ENCODE results near the gene AKR1C3. TPM values are rescaled to one million over a fixed set of nuclear protein-coding genes. Genes with fewer than 3 reads are reported as not detected.
A peak's percentile ranks its signal among the peaks of the same experiment; 100 is the strongest.
"Not testable (repeated sequence)": the region's sequence is repeated elsewhere in the genome, so short reads cannot be mapped to it uniquely, and the experiment has no call there.

The AKR1C3 gene
- 10 to 100 TPM; 55.6 to 83.5 (median 59.9) TPM for polyA plus RNA-seq (ENCODE audit: insufficient read length in 4 of 4)

GRCh38 chr10:5094265-5095205 lies at the start of gene AKR1C3:
Gene AKR1C3, plus strand, starts transcription at chr10:5094414. Its CDS starts 31 bp downstream, at chr10:5094445.
- DNase-seq (ENCODE audit: low read depth in 4 of 4, low spot score in 2 of 4), result peak in 1 of 4 donors; percentile 28

GRCh38 chr10:5045095-5045494 lies 49.1 kb upstream of the AKR1C3 start:
- no peak for DNase-seq (ENCODE audit: low read depth in 4 of 4, low spot score in 2 of 4)

- no peak for DNase-seq (ENCODE audit: low read depth in 4 of 4, low spot score in 2 of 4)
Measured at GRCh38 chr10:5046410-5046809, 47.8 kb upstream of the AKR1C3 start.

- DNase-seq (ENCODE audit: low read depth in 4 of 4, low spot score in 2 of 4), result not testable (repeated sequence)
Measured at GRCh38 chr10:5047055-5047454, 47.2 kb upstream of the AKR1C3 start.

GRCh38 chr10:5047912-5048628 lies 46.1 kb upstream of the AKR1C3 start:
- DNase-seq (ENCODE audit: low read depth in 4 of 4, low spot score in 2 of 4), result no peak

GRCh38 chr10:5052951-5053500 lies 41.2 kb upstream of the AKR1C3 start:
- DNase-seq (ENCODE audit: low read depth in 4 of 4, low spot score in 2 of 4), result not testable (repeated sequence)

- not testable (repeated sequence) for DNase-seq (ENCODE audit: low read depth in 4 of 4, low spot score in 2 of 4)
Measured at GRCh38 chr10:5054831-5055230, 39.4 kb upstream of the AKR1C3 start.

- not testable (repeated sequence) for DNase-seq (ENCODE audit: low read depth in 4 of 4, low spot score in 2 of 4)
Measured at GRCh38 chr10:5059267-5059666, 34.9 kb upstream of the AKR1C3 start.

- DNase-seq (ENCODE audit: low read depth in 4 of 4, low spot score in 2 of 4), result not testable (repeated sequence)
Measured at GRCh38 chr10:5060791-5061190, 33.4 kb upstream of the AKR1C3 start.

GRCh38 chr10:5064656-5065055 lies 29.6 kb upstream of the AKR1C3 start:
- no peak for DNase-seq (ENCODE audit: low read depth in 4 of 4, low spot score in 2 of 4)

GRCh38 chr10:5068274-5068984 lies 25.8 kb upstream of the AKR1C3 start:
- DNase-seq (ENCODE audit: low read depth in 4 of 4, low spot score in 2 of 4), result no peak

- no peak for DNase-seq (ENCODE audit: low read depth in 4 of 4, low spot score in 2 of 4)
Measured at GRCh38 chr10:5070648-5071410, 23.4 kb upstream of the AKR1C3 start.

- peak; percentile 51 to 79 (median 64) for DNase-seq (ENCODE audit: low read depth in 4 of 4, low spot score in 2 of 4)
Measured at GRCh38 chr10:5071411-5072198, 22.6 kb upstream of the AKR1C3 start.

- no peak for DNase-seq (ENCODE audit: low read depth in 4 of 4, low spot score in 2 of 4)
Measured at GRCh38 chr10:5073659-5074058, 20.6 kb upstream of the AKR1C3 start.

GRCh38 chr10:5076615-5077014 lies 17.6 kb upstream of the AKR1C3 start:
- DNase-seq (ENCODE audit: low read depth in 4 of 4, low spot score in 2 of 4), result no peak

GRCh38 chr10:5078547-5079180 lies 15.6 kb upstream of the AKR1C3 start:
- DNase-seq (ENCODE audit: low read depth in 4 of 4, low spot score in 2 of 4), result no peak

GRCh38 chr10:5079306-5079830 lies 14.8 kb upstream of the AKR1C3 start:
- no peak for DNase-seq (ENCODE audit: low read depth in 4 of 4, low spot score in 2 of 4)

- DNase-seq (ENCODE audit: low read depth in 4 of 4, low spot score in 2 of 4), result no peak
Measured at GRCh38 chr10:5079836-5080235, 14.4 kb upstream of the AKR1C3 start.
